Breast epithelium (tissue), 4 donors: Measurements from ENCODE around the gene SCOC. TPM values are rescaled to one million over a fixed set of nuclear protein-coding genes. Genes with fewer than 3 reads are reported as not detected.

Experiments
- DNase-seq, 2 donors: peaks; one replicate each; pipeline ENCODE4 v3.0.0-alpha.2; 2019; ENCODE audit warnings: low spot score in 2 of 2
- H3K27ac ChIP-seq, 2 donors: fragments of 200-600 bp; sonication (generic) in 1 of 2; one replicate each; pipeline ENCODE4 v1.5.1; 2016 to 2019; ENCODE audit warnings: mild to moderate bottlenecking in 1 of 2
- H3K27me3 ChIP-seq, 2 donors: fragments of 200-600 bp; sonication (generic) in 1 of 2; one replicate each; pipeline versions ENCODE4 v1.5.1 to v1.6.0; 2017 to 2019; ENCODE audit warnings: control low read depth in 1 of 2, mild to moderate bottlenecking in 1 of 2
- H3K36me3 ChIP-seq: fragments of 200-600 bp; one replicate; pipeline ENCODE4 v1.5.1; 2019
- H3K4me1 ChIP-seq, 2 donors: fragments of 200-600 bp; sonication (generic); one replicate each; pipeline ENCODE4 v1.5.1; 2016 to 2019; ENCODE audit warnings: control low read depth in 1 of 2
- H3K4me3 ChIP-seq, 3 donors: fragments of 200-600 bp; sonication (generic); 1 replicate in 2 of 3; 2 replicates in 1 of 3; pipeline ENCODE4 v1.5.1; 2016 to 2019; ENCODE audit warnings: mild to moderate bottlenecking in 3 of 3, moderate library complexity in 2 of 3
- H3K9me3 ChIP-seq, 2 donors: fragments of 200-600 bp; sonication (generic) in 1 of 2; one replicate each; pipeline ENCODE4 v1.5.1; 2016 to 2019; ENCODE audit warnings: control low read depth in 1 of 2
- POLR2A ChIP-seq: fragments of 450-650 bp; IDR thresholded peaks from one replicate; pipeline ENCODE4 v1.6.1; 2016; ENCODE audit warnings: antibody characterized with exemption, mild to moderate bottlenecking, moderate library complexity
- POLR2AphosphoS5 ChIP-seq, 3 donors: sonication (generic); formaldehyde crosslinking; IDR thresholded peaks; one replicate each; pipeline ENCODE4 v1.6.1; 2017; ENCODE audit warnings: antibody characterized with exemption in 3 of 3
- intact Hi-C: fragments of 100-400 bp; cut with DNase I; formaldehyde crosslinking; loops from one replicate; pipeline ENCODE4 v1.15.1; 2023; ENCODE audit warnings: low total_unique reads
- total RNA-seq, 3 donors: library from RNA; depleted of rRNA; stranded (reverse); fragments of >200 nt; gene quantifications; one replicate each; pipeline ENCODE4 v1.1.0, GENCODE V29; 2016
- TF ChIP-seq, protein P1 (sequence below), 3 donors: fragments of 450-650 bp; IDR thresholded peaks; one replicate each; pipeline ENCODE4 v1.5.1; 2016 to 2017; ENCODE audit warnings: antibody characterized with exemption in 3 of 3, mild to moderate bottlenecking in 3 of 3, moderate library complexity in 3 of 3

SCOC gene
- total RNA-seq, 3 donors from 2014 or later, result 44.6 to 64.0 (median 47.5) TPM

DNA sequence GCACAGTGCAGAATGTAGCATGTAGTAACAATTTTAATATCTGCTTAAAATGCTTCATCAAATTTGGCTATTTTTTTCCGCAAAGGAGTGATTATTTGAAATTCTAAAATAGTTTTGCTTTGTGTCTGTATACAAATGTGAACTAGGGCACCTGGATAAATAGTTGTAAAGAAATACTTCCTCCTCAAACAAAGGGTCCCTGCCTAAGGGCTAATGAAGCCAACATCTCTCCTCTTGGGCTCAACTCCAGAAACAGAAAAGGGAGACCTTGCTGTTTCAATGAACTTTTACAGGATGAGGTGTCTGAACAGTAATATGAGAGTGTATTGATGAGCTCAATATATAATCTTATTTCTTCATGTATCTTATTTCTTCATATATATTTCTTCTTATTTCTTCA, 30.8 kb upstream of the SCOC start:
- H3K27ac ChIP-seq, result no peak overlapping the region
- intact Hi-C loops, result no loop called here
- no peak overlapping the region for H3K4me3 ChIP-seq
- no peak for DNase-seq
- TF ChIP-seq, protein P1, sequence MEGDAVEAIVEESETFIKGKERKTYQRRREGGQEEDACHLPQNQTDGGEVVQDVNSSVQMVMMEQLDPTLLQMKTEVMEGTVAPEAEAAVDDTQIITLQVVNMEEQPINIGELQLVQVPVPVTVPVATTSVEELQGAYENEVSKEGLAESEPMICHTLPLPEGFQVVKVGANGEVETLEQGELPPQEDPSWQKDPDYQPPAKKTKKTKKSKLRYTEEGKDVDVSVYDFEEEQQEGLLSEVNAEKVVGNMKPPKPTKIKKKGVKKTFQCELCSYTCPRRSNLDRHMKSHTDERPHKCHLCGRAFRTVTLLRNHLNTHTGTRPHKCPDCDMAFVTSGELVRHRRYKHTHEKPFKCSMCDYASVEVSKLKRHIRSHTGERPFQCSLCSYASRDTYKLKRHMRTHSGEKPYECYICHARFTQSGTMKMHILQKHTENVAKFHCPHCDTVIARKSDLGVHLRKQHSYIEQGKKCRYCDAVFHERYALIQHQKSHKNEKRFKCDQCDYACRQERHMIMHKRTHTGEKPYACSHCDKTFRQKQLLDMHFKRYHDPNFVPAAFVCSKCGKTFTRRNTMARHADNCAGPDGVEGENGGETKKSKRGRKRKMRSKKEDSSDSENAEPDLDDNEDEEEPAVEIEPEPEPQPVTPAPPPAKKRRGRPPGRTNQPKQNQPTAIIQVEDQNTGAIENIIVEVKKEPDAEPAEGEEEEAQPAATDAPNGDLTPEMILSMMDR (IDR thresholded peaks at IDR 0.05), result no peak
- no peak for TF ChIP-seq POLR2A
- no peak for TF ChIP-seq POLR2AphosphoS5 (IDR thresholded peaks at IDR 0.05)
- H3K9me3 ChIP-seq, result no peaks in the 10 kb centered on the region
- peaks cover 0 to 3% of the 10 kb centered on the region in 2 donors for H3K4me1 ChIP-seq
- no peaks in the 10 kb centered on the region for H3K27me3 ChIP-seq
- H3K36me3 ChIP-seq, result no peaks in the 10 kb centered on the region

DNA sequence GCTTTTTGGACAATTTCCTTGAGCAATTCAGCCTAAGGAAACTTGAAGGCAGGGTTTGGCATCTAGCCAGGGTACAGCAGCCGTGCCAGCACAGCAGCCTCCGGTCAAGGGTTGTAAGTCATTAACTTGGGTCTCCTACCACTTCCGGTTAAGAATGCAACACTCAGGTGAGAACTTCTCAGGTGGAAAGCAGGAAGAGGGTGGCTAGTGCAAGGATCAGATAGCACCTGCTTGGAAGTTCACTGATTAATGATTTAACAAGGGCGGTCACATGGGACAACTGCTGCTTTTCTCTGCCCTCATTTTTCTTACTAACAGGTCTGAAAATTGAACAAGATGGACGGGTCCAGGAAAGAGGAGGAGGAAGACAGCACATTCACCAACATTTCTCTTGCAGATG, 30.1 kb upstream of the SCOC start:
- Histone ChIP-seq H3K27ac (no peak overlapping the region), H3K9me3 (no peaks in the 10 kb centered on the region), H3K36me3 (no peaks in the 10 kb centered on the region), H3K4me3 (no peak overlapping the region), H3K27me3 (no peaks in the 10 kb centered on the region), H3K4me1 (peaks cover 0 to 3% of the 10 kb centered on the region in 2 donors)
- intact Hi-C loops, result no loop called here
- TF ChIP-seq POLR2A (no peak), POLR2AphosphoS5 (IDR thresholded peaks at IDR 0.05) (no peak)
- TF ChIP-seq, protein P1 (IDR thresholded peaks at IDR 0.05), result no peak
- DNase-seq, result no peak

DNA sequence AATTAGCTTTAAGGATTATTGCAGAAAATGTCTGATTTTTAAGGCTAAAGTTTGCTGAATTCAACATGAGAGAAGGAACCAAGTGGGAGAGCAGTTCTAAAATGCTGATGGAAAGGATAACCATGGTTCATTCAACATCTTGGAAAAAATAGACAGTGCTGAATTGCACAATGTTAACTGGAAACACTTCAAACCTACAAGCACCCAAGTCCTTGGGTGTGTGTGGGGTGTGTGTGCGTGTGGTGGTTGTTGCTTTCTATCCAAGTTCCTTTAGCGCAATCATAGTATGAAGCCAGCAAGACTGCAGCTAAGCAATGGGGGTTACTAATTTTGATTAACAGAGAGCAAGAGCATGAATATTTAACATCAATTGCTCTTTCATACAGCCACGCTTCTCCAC, 29.3 kb upstream of the SCOC start:
- Histone ChIP-seq H3K27me3 (no peaks in the 10 kb centered on the region), H3K27ac (no peak overlapping the region), H3K4me1 (peaks cover 0 to 3% of the 10 kb centered on the region in 2 donors), H3K4me3 (no peak overlapping the region), H3K9me3 (no peaks in the 10 kb centered on the region), H3K36me3 (no peaks in the 10 kb centered on the region)
- TF ChIP-seq POLR2A (no peak), POLR2AphosphoS5 (IDR thresholded peaks at IDR 0.05) (no peak)
- TF ChIP-seq, protein P1 (IDR thresholded peaks at IDR 0.05), result no peak
- no peak for DNase-seq
- intact Hi-C loops, result no loop called here

DNA sequence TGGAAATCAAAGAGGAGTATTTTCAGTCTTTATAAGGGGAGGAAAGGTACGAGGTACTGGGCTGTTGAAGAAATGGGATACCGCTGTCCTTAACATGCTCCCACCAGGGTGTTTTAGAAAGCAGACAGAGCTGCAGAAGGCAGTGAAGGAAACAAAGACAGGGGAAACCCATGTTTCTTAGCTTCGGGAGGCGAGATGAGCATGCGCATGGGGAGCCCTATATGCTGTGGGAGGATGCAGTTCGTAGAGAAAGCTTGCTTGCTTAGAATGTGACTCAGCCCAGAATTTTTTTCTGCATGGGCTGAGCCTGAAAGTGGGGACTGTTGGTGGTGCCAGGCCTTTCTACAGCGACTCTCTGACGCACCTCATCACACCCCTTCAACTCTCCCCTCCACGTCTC, 28.8 kb upstream of the SCOC start:
- Histone ChIP-seq H3K4me1 (peaks cover 0 to 3% of the 10 kb centered on the region in 2 donors), H3K4me3 (no peak overlapping the region), H3K36me3 (no peaks in the 10 kb centered on the region), H3K27me3 (no peaks in the 10 kb centered on the region), H3K27ac (no peak overlapping the region), H3K9me3 (no peaks in the 10 kb centered on the region)
- no peak for TF ChIP-seq POLR2AphosphoS5 (IDR thresholded peaks at IDR 0.05)
- TF ChIP-seq, protein P1 (IDR thresholded peaks at IDR 0.05), result no peak
- no peak for TF ChIP-seq POLR2A
- DNase-seq, result no peak
- intact Hi-C loops, result no loop called here

DNA sequence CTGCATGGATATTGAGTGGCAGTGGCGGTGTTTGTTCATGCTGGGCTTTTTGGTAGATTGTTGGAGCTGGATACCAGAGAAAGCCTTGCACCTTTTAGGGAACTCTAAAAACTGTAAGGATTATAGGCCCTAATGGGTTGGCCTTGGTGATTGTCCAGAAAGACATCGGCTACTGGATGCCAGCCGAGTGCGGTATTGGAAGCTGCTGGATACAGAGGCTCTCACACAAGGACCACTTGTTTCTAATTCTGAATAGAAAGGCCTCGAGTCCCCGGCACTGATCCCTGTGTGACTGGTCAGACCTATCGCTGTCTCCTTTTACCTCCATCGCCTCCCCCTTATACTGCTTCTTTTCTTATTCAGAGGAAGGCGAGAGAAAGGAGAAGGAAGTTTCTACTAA, 27.3 kb upstream of the SCOC start:
- no peaks in the 10 kb centered on the region for H3K27me3 ChIP-seq
- TF ChIP-seq POLR2A (no peak), POLR2AphosphoS5 (IDR thresholded peaks at IDR 0.05) (no peak)
- TF ChIP-seq, protein P1 (IDR thresholded peaks at IDR 0.05), result no peak
- intact Hi-C loops, result no loop called here
- H3K4me3 ChIP-seq, result no peak overlapping the region
- H3K27ac ChIP-seq, result no peak overlapping the region
- no peak for DNase-seq
- H3K9me3 ChIP-seq, result no peaks in the 10 kb centered on the region
- no peaks in the 10 kb centered on the region for H3K36me3 ChIP-seq
- peaks cover 0 to 3% of the 10 kb centered on the region in 2 donors for H3K4me1 ChIP-seq
